ENCODE results near the gene TTC34. TPM values are rescaled to one million over a fixed set of nuclear protein-coding genes. Genes with fewer than 3 reads are reported as not detected.
A peak's percentile ranks its signal among the peaks of the same experiment; 100 is the strongest.

Gene TTC34
- total and polyA plus RNA-seq, 2 of the 13 experiments (the other 11 are each of a cell fraction or from before 2014, with no cell fraction given), result 0.07 to 0.11 TPM

DNA sequence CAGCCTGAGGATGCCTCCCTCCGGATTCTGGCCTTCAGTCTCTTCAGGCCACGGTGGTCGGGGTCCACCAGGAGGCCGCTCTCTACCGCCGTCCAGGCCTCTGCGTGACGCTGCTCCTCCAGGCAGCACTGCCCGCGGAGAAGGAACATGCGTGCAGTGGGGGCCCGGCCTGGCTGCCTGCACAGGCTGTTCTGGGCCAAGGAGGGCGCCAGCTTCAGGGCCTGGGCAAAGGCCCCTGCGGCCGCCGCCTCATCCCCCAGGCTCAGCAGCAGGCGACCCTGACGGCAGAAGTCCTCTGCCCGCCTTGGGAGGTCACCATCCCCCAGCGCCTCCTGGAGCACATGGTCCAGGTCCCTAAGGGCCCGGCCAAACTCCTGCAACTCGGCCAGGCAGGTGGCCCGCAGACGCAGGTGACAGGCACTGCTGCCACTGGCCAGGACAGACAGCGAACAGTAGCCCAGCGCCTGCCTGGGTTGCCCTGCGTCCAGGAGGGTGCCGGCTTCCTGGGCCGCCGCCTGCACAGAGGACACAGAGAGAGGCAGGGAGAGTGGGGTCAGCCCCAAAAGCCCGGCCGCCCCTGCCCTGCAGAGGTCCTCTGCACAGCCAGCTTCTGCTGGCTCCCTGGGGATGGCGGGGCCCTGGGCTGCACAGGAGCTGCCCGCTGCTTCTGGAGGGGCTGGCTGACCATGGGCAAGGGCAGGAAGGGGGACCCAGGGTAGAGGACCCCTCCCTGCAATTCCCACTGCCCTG is 159.9 kb downstream of the TTC34 start:
- CTCF ChIA-PET (ENCODE audit: low intra/inter-chr PET ratio, low total read pairs), result no interaction called here
- DNase-seq (ENCODE audit: low spot score), result no peak
- Histone ChIP-seq H3K9me3 (ENCODE audit: low read length) (peaks cover 7% of the 10 kb centered on the region), H3K4me2 (ENCODE audit: low read depth, low read length) (peak overlapping the region; percentile 82), H3K4me1 (ENCODE audit: insufficient read depth, low read length) (peaks cover 6% of the 10 kb centered on the region; the same call in 1 of the 2 replicates), H3K4me3 (replicated peaks in 1 of 3; ENCODE audit: insufficient read depth in 1 of 3, low read depth in 2 of 3, low read length in 3 of 3) (peak overlapping the region; percentile 70 to 81 (median 74)), H4K20me1 (ENCODE audit: insufficient read depth, low read length) (no peaks in the 10 kb centered on the region), H3K27ac (ENCODE audit: extremely low read length, insufficient read depth, low read length) (no peak overlapping the region), H3K9ac (ENCODE audit: insufficient read depth, low read depth, low read length) (peak overlapping the region; percentile 76), H2AFZ (ENCODE audit: low read length) (no peak overlapping the region), H3K36me3 (replicated peaks in 1 of 2; ENCODE audit: control insufficient read depth in 1 of 2, insufficient read depth in 2 of 2, low read length in 2 of 2) (no peaks in the 10 kb centered on the region), H3K79me2 (ENCODE audit: insufficient read depth, low read length) (peaks cover 3% of the 10 kb centered on the region), H3K27me3 (ENCODE audit: control insufficient read depth in 1 of 2, insufficient read depth in 2 of 2, low read length in 2 of 2) (peaks cover 2 to 10% of the 10 kb centered on the region in 2 experiments; a peak in 3 of 5 replicates)
- WGBS (ENCODE audit: low lambda C conversion rate), result 28% methylated on average over 5 of the region's 34 CpGs
- intact Hi-C loops (cut with micrococcal nuclease; ENCODE audit: unreplicated experiment), result loop anchor here (2.0 kb wide), 1 partner anchor 229 kb away; the partner anchor contains the start of gene PEX10
- FAIRE-seq, result no peak
- in situ Hi-C loops (cut with HindIII; ENCODE audit: extremely low pct_ligation_motif_present, low pct_unique_long_range_greater_than_20kb), result no loop called here
- POLR2A ChIA-PET, result no interaction called here
- peak; percentile 30 for ATAC-seq
- BruUV-seq (replicated peaks), result no TSS peak
- TF ChIP-seq, protein P1, sequence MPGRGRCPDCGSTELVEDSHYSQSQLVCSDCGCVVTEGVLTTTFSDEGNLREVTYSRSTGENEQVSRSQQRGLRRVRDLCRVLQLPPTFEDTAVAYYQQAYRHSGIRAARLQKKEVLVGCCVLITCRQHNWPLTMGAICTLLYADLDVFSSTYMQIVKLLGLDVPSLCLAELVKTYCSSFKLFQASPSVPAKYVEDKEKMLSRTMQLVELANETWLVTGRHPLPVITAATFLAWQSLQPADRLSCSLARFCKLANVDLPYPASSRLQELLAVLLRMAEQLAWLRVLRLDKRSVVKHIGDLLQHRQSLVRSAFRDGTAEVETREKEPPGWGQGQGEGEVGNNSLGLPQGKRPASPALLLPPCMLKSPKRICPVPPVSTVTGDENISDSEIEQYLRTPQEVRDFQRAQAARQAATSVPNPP (CRISPR knock-in tag; IDR thresholded peaks at IDR 0.05), result no peak
- peak; percentile 90 for TF ChIP-seq ZBTB38 (CRISPR knock-in tag; IDR thresholded peaks at IDR 0.05)
- TF ChIP-seq ZNF557 (CRISPR knock-in tag; IDR thresholded peaks at IDR 0.05), result no peak
- TF ChIP-seq ZNF768 (CRISPR knock-in tag; IDR thresholded peaks at IDR 0.05), result 0 out of 2 replicates have a peak, but pooled peaks have one; percentile 5
- TF ChIP-seq SOX13 (IDR thresholded peaks at IDR 0.05), result no peak
- no peak for TF ChIP-seq SOX13 (CRISPR knock-in tag; conservative IDR thresholded peaks at IDR 0.05 in 1 of 2, IDR thresholded peaks at IDR 0.05 in 1 of 2)
- TF ChIP-seq DNMT3B (CRISPR knock-in tag; conservative IDR thresholded peaks at IDR 0.05), result no peak
- 0 out of 2 replicates have a peak, but pooled peaks have one; percentile 31 for TF ChIP-seq ZNF790 (CRISPR knock-in tag; IDR thresholded peaks at IDR 0.05; ENCODE audit: borderline replicate concordance)
- TF ChIP-seq, protein P2, sequence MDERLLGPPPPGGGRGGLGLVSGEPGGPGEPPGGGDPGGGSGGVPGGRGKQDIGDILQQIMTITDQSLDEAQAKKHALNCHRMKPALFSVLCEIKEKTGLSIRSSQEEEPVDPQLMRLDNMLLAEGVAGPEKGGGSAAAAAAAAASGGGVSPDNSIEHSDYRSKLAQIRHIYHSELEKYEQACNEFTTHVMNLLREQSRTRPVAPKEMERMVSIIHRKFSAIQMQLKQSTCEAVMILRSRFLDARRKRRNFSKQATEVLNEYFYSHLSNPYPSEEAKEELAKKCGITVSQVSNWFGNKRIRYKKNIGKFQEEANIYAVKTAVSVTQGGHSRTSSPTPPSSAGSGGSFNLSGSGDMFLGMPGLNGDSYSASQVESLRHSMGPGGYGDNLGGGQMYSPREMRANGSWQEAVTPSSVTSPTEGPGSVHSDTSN (CRISPR knock-in tag; IDR thresholded peaks at IDR 0.05), result no peak
- TF ChIP-seq, protein P3, sequence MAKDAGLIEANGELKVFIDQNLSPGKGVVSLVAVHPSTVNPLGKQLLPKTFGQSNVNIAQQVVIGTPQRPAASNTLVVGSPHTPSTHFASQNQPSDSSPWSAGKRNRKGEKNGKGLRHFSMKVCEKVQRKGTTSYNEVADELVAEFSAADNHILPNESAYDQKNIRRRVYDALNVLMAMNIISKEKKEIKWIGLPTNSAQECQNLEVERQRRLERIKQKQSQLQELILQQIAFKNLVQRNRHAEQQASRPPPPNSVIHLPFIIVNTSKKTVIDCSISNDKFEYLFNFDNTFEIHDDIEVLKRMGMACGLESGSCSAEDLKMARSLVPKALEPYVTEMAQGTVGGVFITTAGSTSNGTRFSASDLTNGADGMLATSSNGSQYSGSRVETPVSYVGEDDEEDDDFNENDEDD (CRISPR knock-in tag; IDR thresholded peaks at IDR 0.05; ENCODE audit: borderline replicate concordance), result 0 out of 2 replicates have a peak, but pooled peaks have one; percentile 11
- no peak for TF ChIP-seq CBX1 (IDR thresholded peaks at IDR 0.05; ENCODE audit: low read depth)
- TF ChIP-seq ZSCAN25 (CRISPR knock-in tag; IDR thresholded peaks at IDR 0.05), result 0 out of 2 replicates have a peak, but pooled peaks have one; percentile 23
- TF ChIP-seq AGO2 (optimal IDR thresholded peaks at IDR 0.05; ENCODE audit: low read depth, low read length), result peak; percentile 60
- TF ChIP-seq KDM2A (CRISPR knock-in tag; IDR thresholded peaks at IDR 0.05; ENCODE audit: borderline replicate concordance, low read depth), result peak; percentile 10; the same call in 1 of the 2 replicates
- 0 out of 2 replicates have a peak, but pooled peaks have one; percentile 32 for TF ChIP-seq AKAP8 (CRISPR knock-in tag; IDR thresholded peaks at IDR 0.05)
- TF ChIP-seq, protein P4, sequence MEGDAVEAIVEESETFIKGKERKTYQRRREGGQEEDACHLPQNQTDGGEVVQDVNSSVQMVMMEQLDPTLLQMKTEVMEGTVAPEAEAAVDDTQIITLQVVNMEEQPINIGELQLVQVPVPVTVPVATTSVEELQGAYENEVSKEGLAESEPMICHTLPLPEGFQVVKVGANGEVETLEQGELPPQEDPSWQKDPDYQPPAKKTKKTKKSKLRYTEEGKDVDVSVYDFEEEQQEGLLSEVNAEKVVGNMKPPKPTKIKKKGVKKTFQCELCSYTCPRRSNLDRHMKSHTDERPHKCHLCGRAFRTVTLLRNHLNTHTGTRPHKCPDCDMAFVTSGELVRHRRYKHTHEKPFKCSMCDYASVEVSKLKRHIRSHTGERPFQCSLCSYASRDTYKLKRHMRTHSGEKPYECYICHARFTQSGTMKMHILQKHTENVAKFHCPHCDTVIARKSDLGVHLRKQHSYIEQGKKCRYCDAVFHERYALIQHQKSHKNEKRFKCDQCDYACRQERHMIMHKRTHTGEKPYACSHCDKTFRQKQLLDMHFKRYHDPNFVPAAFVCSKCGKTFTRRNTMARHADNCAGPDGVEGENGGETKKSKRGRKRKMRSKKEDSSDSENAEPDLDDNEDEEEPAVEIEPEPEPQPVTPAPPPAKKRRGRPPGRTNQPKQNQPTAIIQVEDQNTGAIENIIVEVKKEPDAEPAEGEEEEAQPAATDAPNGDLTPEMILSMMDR (CRISPR knock-in tag; IDR thresholded peaks at IDR 0.05), result peak; percentile 30

All from HepG2 (cell line).